PFSK-1 (cell line): ENCODE data around the gene MAP2K7.

Experiments used
- FOXP2 ChIP-seq: optimal IDR thresholded peaks from 2 replicates; pipeline ENCODE3; 2011; ENCODE audit warnings: borderline replicate concordance, control low read depth, inconsistent platforms; ENCODE audit not compliant: insufficient read depth; ENCODE audit errors: extremely low read length, extremely low read depth
- POLR2AphosphoS5 ChIP-seq: IDR thresholded peaks from 2 replicates; pipeline ENCODE4 v1.6.1; 2012; ENCODE audit warnings: low read depth, mild to moderate bottlenecking, control low read depth, low read length, moderate library complexity
- SIN3A ChIP-seq: IDR thresholded peaks from 2 replicates; pipeline ENCODE4 v1.6.1; 2012; ENCODE audit warnings: mild to moderate bottlenecking, low read length, moderate library complexity, borderline replicate concordance; ENCODE audit not compliant: insufficient read depth
- TAF1 ChIP-seq: IDR thresholded peaks from 2 replicates; pipeline ENCODE4 v1.6.1; 2012; ENCODE audit warnings: low read length, control low read depth, borderline replicate concordance; ENCODE audit not compliant: insufficient read depth
- TF ChIP-seq, protein P1 (sequence below), 2 experiments: IDR thresholded peaks; 2 replicates each; pipeline versions ENCODE4 v1.6.1 to v1.8.0; 2011 to 2012; ENCODE audit warnings: low read depth in 2 of 2, low read length in 2 of 2, control low read depth in 1 of 2, inconsistent platforms in 1 of 2, mild to moderate bottlenecking in 1 of 2, moderate library complexity in 1 of 2; ENCODE audit not compliant: insufficient read depth in 1 of 2

Gene MAP2K7

DNA sequence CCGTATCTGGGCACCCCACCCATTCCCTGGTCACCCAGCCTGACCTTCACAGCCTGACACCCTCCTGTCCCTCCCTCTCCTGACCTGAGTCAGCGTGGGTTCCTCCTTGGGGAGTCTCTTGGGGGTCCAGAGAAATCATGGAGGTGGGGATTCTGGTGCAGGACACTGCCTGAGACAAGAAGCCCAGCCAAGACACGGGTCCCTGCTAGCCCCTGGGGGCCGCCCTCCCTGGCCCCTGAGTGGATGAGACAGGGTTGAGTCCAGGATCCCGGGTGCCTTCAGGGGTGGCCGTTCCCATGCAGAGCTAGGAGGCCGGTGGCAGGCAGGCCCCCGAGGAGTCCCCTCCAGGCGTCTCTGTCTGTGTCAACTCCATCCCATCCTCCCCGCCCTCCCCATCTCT, 1.6 kb downstream of the MAP2K7 start:
- TF ChIP-seq FOXP2, result no peak
- no peak for TF ChIP-seq TAF1
- TF ChIP-seq SIN3A, result no peak
- no peak for TF ChIP-seq POLR2AphosphoS5
- TF ChIP-seq, protein P1, sequence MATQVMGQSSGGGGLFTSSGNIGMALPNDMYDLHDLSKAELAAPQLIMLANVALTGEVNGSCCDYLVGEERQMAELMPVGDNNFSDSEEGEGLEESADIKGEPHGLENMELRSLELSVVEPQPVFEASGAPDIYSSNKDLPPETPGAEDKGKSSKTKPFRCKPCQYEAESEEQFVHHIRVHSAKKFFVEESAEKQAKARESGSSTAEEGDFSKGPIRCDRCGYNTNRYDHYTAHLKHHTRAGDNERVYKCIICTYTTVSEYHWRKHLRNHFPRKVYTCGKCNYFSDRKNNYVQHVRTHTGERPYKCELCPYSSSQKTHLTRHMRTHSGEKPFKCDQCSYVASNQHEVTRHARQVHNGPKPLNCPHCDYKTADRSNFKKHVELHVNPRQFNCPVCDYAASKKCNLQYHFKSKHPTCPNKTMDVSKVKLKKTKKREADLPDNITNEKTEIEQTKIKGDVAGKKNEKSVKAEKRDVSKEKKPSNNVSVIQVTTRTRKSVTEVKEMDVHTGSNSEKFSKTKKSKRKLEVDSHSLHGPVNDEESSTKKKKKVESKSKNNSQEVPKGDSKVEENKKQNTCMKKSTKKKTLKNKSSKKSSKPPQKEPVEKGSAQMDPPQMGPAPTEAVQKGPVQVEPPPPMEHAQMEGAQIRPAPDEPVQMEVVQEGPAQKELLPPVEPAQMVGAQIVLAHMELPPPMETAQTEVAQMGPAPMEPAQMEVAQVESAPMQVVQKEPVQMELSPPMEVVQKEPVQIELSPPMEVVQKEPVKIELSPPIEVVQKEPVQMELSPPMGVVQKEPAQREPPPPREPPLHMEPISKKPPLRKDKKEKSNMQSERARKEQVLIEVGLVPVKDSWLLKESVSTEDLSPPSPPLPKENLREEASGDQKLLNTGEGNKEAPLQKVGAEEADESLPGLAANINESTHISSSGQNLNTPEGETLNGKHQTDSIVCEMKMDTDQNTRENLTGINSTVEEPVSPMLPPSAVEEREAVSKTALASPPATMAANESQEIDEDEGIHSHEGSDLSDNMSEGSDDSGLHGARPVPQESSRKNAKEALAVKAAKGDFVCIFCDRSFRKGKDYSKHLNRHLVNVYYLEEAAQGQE (IDR thresholded peaks at IDR 0.05; ENCODE audit: insufficient read depth in 1 of 2, low read depth in 2 of 2, low read length in 2 of 2), result no peak

DNA sequence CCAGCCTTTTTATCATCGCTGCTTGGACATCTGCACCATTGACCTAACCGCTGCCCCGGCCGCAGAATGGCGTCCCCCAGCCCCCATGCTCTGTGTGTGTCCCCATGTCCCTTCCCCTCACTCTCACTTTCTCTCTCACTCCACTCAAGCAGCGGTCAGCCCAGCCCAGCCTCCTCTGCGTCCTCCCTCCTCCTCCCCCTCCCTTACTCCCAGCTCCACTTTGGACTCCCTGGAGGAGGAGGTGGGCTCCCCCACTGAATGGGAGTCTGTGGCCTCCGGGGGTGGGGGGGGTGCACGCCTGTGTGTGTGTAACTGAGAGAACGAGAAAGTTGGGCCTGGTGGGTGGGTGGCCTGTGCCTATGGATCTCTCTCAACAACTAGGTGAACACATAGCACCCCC, 2.2 kb downstream of the MAP2K7 start:
- no peak for TF ChIP-seq POLR2AphosphoS5
- TF ChIP-seq TAF1, result no peak
- no peak for TF ChIP-seq SIN3A
- no peak for TF ChIP-seq FOXP2
- TF ChIP-seq, protein P1 (IDR thresholded peaks at IDR 0.05; ENCODE audit: insufficient read depth in 1 of 2, low read depth in 2 of 2, low read length in 2 of 2), result no peak

DNA sequence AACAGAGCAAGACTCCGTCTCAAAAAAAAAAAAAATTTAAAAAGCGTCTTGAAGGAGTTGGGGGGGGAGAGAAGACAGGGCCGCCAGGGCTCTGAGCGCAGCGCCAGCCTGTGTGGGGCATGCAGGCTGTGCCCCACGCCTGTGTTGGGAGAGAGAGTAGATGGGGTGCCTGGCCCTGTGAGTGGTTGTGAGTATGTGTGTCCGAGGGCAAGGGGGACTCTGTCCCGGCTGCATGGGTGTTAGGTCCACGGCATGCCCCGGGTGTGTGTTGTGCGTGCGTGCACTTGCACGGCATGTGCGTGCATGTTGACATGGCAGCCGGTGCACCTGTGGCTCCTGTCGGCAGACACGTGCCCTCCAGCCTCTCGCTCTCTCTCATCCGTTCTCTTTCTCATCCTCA, 3.4 kb downstream of the MAP2K7 start:
- TF ChIP-seq, protein P1 (IDR thresholded peaks at IDR 0.05; ENCODE audit: insufficient read depth in 1 of 2, low read depth in 2 of 2, low read length in 2 of 2), result no peak

DNA sequence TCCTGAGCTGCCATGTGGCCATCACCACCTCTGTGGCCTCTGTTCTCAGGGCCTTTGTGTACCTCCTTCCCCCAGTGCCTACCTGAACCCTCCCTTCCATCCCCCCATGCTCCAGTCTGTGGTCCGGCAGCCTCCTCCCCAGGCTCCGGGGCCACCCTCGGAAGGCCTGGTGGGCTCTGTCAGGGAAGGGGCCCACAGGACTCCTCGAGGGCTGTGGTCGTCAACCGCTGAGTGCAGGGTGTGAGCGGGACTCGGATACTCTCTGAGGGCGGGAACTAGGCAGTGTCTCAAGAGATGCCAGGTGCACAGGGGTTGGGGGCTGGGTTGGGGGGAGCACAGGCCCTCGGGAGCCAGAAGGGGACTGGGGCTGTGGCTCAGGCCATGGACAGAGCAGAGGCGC, 3.9 kb downstream of the MAP2K7 start:
- TF ChIP-seq, protein P1 (IDR thresholded peaks at IDR 0.05; ENCODE audit: insufficient read depth in 1 of 2, low read depth in 2 of 2, low read length in 2 of 2), result no peak
- TF ChIP-seq SIN3A (no peak), TAF1 (no peak), FOXP2 (no peak), POLR2AphosphoS5 (no peak)

DNA sequence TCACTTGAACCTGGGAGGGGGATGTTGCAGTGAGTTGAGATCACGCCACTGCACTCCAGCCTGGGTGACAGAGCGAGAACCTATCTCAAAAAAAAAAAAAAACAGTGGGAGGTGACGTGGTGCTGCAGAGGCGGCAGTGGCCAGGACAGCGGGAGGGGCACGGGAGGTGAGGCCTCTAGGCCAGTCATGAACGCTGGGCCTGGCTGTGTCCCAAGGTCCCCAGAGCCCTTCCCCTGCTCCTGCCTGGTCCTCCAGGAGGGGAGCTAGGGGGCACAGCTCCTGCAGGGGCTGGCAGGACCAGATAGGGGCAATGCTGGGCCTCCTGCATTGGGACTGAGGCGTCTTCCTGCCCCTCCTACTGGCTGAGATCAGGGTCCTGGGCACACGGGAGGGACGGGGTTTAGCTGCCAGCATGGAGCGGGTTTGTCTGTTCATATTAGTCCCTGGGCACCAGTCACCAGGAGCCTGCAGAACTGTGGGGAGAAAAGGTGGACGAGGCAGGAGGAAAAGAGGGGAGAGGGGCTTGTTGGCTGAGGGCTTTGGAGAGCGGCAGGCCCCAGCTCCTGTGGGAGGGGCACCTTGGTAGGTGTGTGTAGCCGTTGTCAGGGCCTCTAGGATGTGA, 4.5 kb downstream of the MAP2K7 start:
- TF ChIP-seq TAF1 (no peak), POLR2AphosphoS5 (peak; percentile 14; the same call in 1 of the 2 replicates), SIN3A (no peak)
